ENCODE data around the gene RNF144B.

The RNF144B gene

GRCh38 chr6:18391023-18391422, 3.9 kb downstream of the RNF144B start:
- no peak overlapping the region for H3K18ac ChIP-seq (ENCODE audit: low read length)
- H2BK5ac ChIP-seq (ENCODE audit: low read length): no peak overlapping the region
- WGBS, 2 donors (ENCODE audit: extremely low coverage in 2 of 2, insufficient read length in 2 of 2, insufficient replicate concordance in 1 of 2): no CpG with 5 or more reads among the region's 3 CpGs
- no peaks in the 10 kb centered on the region for H3K36me3 ChIP-seq (replicated peaks in 1 of 2; ENCODE audit: control insufficient read depth in 2 of 2, insufficient read depth in 2 of 2, low read length in 2 of 2)
- H3K14ac ChIP-seq (ENCODE audit: low read length): no peak overlapping the region
- H2BK15ac ChIP-seq (ENCODE audit: low read length): no peak overlapping the region
- H3K4me3 ChIP-seq (ENCODE audit: low read length in 2 of 2): no peak overlapping the region
- H3K27me3 ChIP-seq (ENCODE audit: control insufficient read depth in 3 of 3, insufficient read depth in 3 of 3, low read depth in 1 of 3, low read length in 3 of 3): peaks cover 0 to 41% (median 7%) of the 10 kb centered on the region in 3 experiments
- no peak overlapping the region for H3K27ac ChIP-seq (replicated peaks; ENCODE audit: low read length)
- H3K79me1 ChIP-seq (ENCODE audit: low read depth, low read length): no peaks in the 10 kb centered on the region
- H3K4me1 ChIP-seq (ENCODE audit: control insufficient read depth in 2 of 2, insufficient read depth in 1 of 2, low read depth in 1 of 2, low read length in 2 of 2): peaks cover 0 to 5% of the 10 kb centered on the region in 2 donors
- no peak overlapping the region for H2AFZ ChIP-seq (ENCODE audit: low read length)
- no peak overlapping the region for H4K91ac ChIP-seq (ENCODE audit: low read depth, low read length, poor library complexity)
- no peak for DNase-seq (ENCODE audit: low spot score)
- H3K4ac ChIP-seq (ENCODE audit: low read length): no peak overlapping the region
- H2BK12ac ChIP-seq (ENCODE audit: low read length): no peak overlapping the region
- no peak overlapping the region for H2AK5ac ChIP-seq (ENCODE audit: low read depth, low read length)
- no peak overlapping the region for H2BK120ac ChIP-seq (ENCODE audit: low read depth, low read length)
- H4K8ac ChIP-seq (ENCODE audit: low read depth, low read length): no peak overlapping the region
- H3K9ac ChIP-seq (ENCODE audit: low read depth, low read length, poor library complexity): no peak overlapping the region
- no peaks in the 10 kb centered on the region for H3K9me3 ChIP-seq (replicated peaks in 1 of 2; ENCODE audit: control insufficient read depth in 2 of 2, insufficient read depth in 1 of 2, low read depth in 1 of 2, low read length in 2 of 2)
- no peak overlapping the region for H3K23ac ChIP-seq (ENCODE audit: low read depth, low read length, poor library complexity)
- no peak overlapping the region for H3K4me2 ChIP-seq (ENCODE audit: insufficient read depth, low read length, poor library complexity, severe bottlenecking)

- Histone ChIP-seq H3K4ac (ENCODE audit: low read length) (no peak overlapping the region), H3K27me3 (ENCODE audit: control insufficient read depth in 3 of 3, insufficient read depth in 3 of 3, low read depth in 1 of 3, low read length in 3 of 3) (peaks cover 0 to 27% (median 6%) of the 10 kb centered on the region in 3 experiments), H3K18ac (ENCODE audit: low read length) (no peak overlapping the region), H3K23ac (ENCODE audit: low read depth, low read length, poor library complexity) (no peak overlapping the region), H2BK12ac (ENCODE audit: low read length) (no peak overlapping the region), H2BK120ac (ENCODE audit: low read depth, low read length) (no peak overlapping the region), H4K8ac (ENCODE audit: low read depth, low read length) (no peak overlapping the region), H3K4me3 (ENCODE audit: low read length in 2 of 2) (no peak overlapping the region), H4K91ac (ENCODE audit: low read depth, low read length, poor library complexity) (no peak overlapping the region), H3K36me3 (replicated peaks in 1 of 2; ENCODE audit: control insufficient read depth in 2 of 2, insufficient read depth in 2 of 2, low read length in 2 of 2) (no peaks in the 10 kb centered on the region), H3K79me1 (ENCODE audit: low read depth, low read length) (no peaks in the 10 kb centered on the region), H3K4me1 (ENCODE audit: control insufficient read depth in 2 of 2, insufficient read depth in 1 of 2, low read depth in 1 of 2, low read length in 2 of 2) (no peaks in the 10 kb centered on the region), H3K9ac (ENCODE audit: low read depth, low read length, poor library complexity) (no peak overlapping the region), H2BK15ac (ENCODE audit: low read length) (no peak overlapping the region), H3K27ac (replicated peaks; ENCODE audit: low read length) (no peak overlapping the region), H2AK5ac (ENCODE audit: low read depth, low read length) (no peak overlapping the region), H2AFZ (ENCODE audit: low read length) (no peak overlapping the region), H3K4me2 (ENCODE audit: insufficient read depth, low read length, poor library complexity, severe bottlenecking) (no peak overlapping the region), H2BK5ac (ENCODE audit: low read length) (no peak overlapping the region), H3K14ac (ENCODE audit: low read length) (no peak overlapping the region), H3K9me3 (replicated peaks in 1 of 2; ENCODE audit: control insufficient read depth in 2 of 2, insufficient read depth in 1 of 2, low read depth in 1 of 2, low read length in 2 of 2) (no peaks in the 10 kb centered on the region)
- no peak for DNase-seq (ENCODE audit: low spot score)
- no CpG with 5 or more reads among the region's 2 CpGs for WGBS, 2 donors (ENCODE audit: extremely low coverage in 2 of 2, insufficient read length in 2 of 2, insufficient replicate concordance in 1 of 2)
Measured at GRCh38 chr6:18392346-18392877, 5.3 kb downstream of the RNF144B start.

GRCh38 chr6:18393698-18394097, 6.5 kb downstream of the RNF144B start:
- Histone ChIP-seq H4K91ac (ENCODE audit: low read depth, low read length, poor library complexity) (no peak overlapping the region), H4K8ac (ENCODE audit: low read depth, low read length) (no peak overlapping the region), H3K4me2 (ENCODE audit: insufficient read depth, low read length, poor library complexity, severe bottlenecking) (no peak overlapping the region), H2AK5ac (ENCODE audit: low read depth, low read length) (no peak overlapping the region), H3K27me3 (ENCODE audit: control insufficient read depth in 3 of 3, insufficient read depth in 3 of 3, low read depth in 1 of 3, low read length in 3 of 3) (peaks cover 0 to 14% (median 0%) of the 10 kb centered on the region in 3 experiments), H3K4ac (ENCODE audit: low read length) (no peak overlapping the region), H3K9me3 (replicated peaks in 1 of 2; ENCODE audit: control insufficient read depth in 2 of 2, insufficient read depth in 1 of 2, low read depth in 1 of 2, low read length in 2 of 2) (no peaks in the 10 kb centered on the region), H2BK12ac (ENCODE audit: low read length) (no peak overlapping the region), H2AFZ (ENCODE audit: low read length) (no peak overlapping the region), H3K18ac (ENCODE audit: low read length) (no peak overlapping the region), H3K23ac (ENCODE audit: low read depth, low read length, poor library complexity) (no peak overlapping the region), H2BK5ac (ENCODE audit: low read length) (no peak overlapping the region), H3K4me3 (ENCODE audit: low read length in 2 of 2) (no peak overlapping the region), H2BK120ac (ENCODE audit: low read depth, low read length) (no peak overlapping the region), H3K4me1 (ENCODE audit: control insufficient read depth in 2 of 2, insufficient read depth in 1 of 2, low read depth in 1 of 2, low read length in 2 of 2) (no peaks in the 10 kb centered on the region), H3K36me3 (replicated peaks in 1 of 2; ENCODE audit: control insufficient read depth in 2 of 2, insufficient read depth in 2 of 2, low read length in 2 of 2) (no peaks in the 10 kb centered on the region), H3K9ac (ENCODE audit: low read depth, low read length, poor library complexity) (no peak overlapping the region), H2BK15ac (ENCODE audit: low read length) (no peak overlapping the region), H3K27ac (replicated peaks; ENCODE audit: low read length) (no peak overlapping the region), H3K14ac (ENCODE audit: low read length) (no peak overlapping the region), H3K79me1 (ENCODE audit: low read depth, low read length) (no peaks in the 10 kb centered on the region)
- DNase-seq (ENCODE audit: low spot score): no peak
- WGBS, 2 donors (ENCODE audit: extremely low coverage in 2 of 2, insufficient read length in 2 of 2, insufficient replicate concordance in 1 of 2): no CpG with 5 or more reads among the region's 2 CpGs

GRCh38 chr6:18395177-18395855, 8.2 kb downstream of the RNF144B start:
- no peak overlapping the region for H3K23ac ChIP-seq (ENCODE audit: low read depth, low read length, poor library complexity)
- H3K14ac ChIP-seq (ENCODE audit: low read length): no peak overlapping the region
- no peak overlapping the region for H4K91ac ChIP-seq (ENCODE audit: low read depth, low read length, poor library complexity)
- no peak overlapping the region for H3K4me3 ChIP-seq (ENCODE audit: low read length in 2 of 2)
- H2AFZ ChIP-seq (ENCODE audit: low read length): no peak overlapping the region
- no peak for DNase-seq (ENCODE audit: low spot score)
- H3K27ac ChIP-seq (replicated peaks; ENCODE audit: low read length): no peak overlapping the region
- no peak overlapping the region for H2BK120ac ChIP-seq (ENCODE audit: low read depth, low read length)
- H3K4me2 ChIP-seq (ENCODE audit: insufficient read depth, low read length, poor library complexity, severe bottlenecking): no peak overlapping the region
- no peak overlapping the region for H3K18ac ChIP-seq (ENCODE audit: low read length)
- H3K27me3 ChIP-seq (ENCODE audit: control insufficient read depth in 3 of 3, insufficient read depth in 3 of 3, low read depth in 1 of 3, low read length in 3 of 3): no peaks in the 10 kb centered on the region
- no peaks in the 10 kb centered on the region for H3K79me1 ChIP-seq (ENCODE audit: low read depth, low read length)
- H2BK12ac ChIP-seq (ENCODE audit: low read length): no peak overlapping the region
- no peaks in the 10 kb centered on the region for H3K36me3 ChIP-seq (replicated peaks in 1 of 2; ENCODE audit: control insufficient read depth in 2 of 2, insufficient read depth in 2 of 2, low read length in 2 of 2)
- WGBS, 2 donors (ENCODE audit: extremely low coverage in 2 of 2, insufficient read length in 2 of 2, insufficient replicate concordance in 1 of 2): no CpG with 5 or more reads among the region's 2 CpGs
- no peaks in the 10 kb centered on the region for H3K4me1 ChIP-seq (ENCODE audit: control insufficient read depth in 2 of 2, insufficient read depth in 1 of 2, low read depth in 1 of 2, low read length in 2 of 2)
- H2AK5ac ChIP-seq (ENCODE audit: low read depth, low read length): no peak overlapping the region
- no peak overlapping the region for H2BK15ac ChIP-seq (ENCODE audit: low read length)
- H2BK5ac ChIP-seq (ENCODE audit: low read length): no peak overlapping the region
- no peak overlapping the region for H3K9ac ChIP-seq (ENCODE audit: low read depth, low read length, poor library complexity)
- no peak overlapping the region for H3K4ac ChIP-seq (ENCODE audit: low read length)
- no peak overlapping the region for H4K8ac ChIP-seq (ENCODE audit: low read depth, low read length)
- no peaks in the 10 kb centered on the region for H3K9me3 ChIP-seq (replicated peaks in 1 of 2; ENCODE audit: control insufficient read depth in 2 of 2, insufficient read depth in 1 of 2, low read depth in 1 of 2, low read length in 2 of 2)

Measured in neuronal stem cell (in vitro differentiated cells).